Effector CD8-positive, alpha-beta T cell (primary cell): ENCODE results near the gene STIMATE.

Experiments used
- DNase-seq: peaks from one replicate; lab custom pipeline; 2025; lab: John Stamatoyannopoulos, UW

Gene STIMATE

DNA sequence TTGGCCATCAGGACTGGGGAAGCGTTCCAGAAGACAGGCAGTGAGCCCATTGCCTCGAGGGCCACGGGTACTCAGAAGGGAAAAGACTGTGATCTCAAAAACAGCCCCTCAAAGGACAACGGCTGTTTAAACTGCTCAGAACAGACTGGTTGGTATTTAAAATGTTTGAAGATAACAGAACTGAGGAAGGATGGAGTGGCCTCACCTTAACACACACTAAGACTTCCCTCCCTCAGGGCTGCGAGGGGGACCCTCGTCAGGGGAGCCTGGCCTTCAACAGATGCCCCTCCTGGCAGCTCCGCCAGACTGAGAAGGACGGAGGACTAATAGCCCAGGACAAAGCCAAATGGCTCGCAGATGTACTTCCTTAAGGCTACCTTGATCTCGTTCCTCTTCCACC is 2.6 kb downstream of the STIMATE start:
- DNase-seq, result no peak

DNA sequence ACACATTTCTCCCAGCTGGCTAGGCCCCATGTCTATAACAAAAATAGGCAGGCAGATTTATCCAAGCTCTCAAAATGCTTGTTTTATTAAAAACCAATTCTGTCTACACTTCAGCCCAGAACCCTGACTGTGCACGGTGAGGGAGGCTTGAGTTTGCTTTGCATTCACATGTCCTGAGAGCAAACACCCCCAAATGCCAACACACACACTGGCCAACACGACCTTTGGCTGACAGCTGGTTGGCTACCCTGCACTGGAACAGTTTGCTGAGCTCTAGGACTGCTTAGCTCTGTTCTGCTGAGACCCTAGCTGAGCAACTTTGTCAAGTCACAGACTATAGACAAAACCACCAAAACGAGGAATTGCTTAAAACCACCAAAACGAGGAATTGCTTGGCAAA is 3.6 kb downstream of the STIMATE start:
- no peak for DNase-seq

DNA sequence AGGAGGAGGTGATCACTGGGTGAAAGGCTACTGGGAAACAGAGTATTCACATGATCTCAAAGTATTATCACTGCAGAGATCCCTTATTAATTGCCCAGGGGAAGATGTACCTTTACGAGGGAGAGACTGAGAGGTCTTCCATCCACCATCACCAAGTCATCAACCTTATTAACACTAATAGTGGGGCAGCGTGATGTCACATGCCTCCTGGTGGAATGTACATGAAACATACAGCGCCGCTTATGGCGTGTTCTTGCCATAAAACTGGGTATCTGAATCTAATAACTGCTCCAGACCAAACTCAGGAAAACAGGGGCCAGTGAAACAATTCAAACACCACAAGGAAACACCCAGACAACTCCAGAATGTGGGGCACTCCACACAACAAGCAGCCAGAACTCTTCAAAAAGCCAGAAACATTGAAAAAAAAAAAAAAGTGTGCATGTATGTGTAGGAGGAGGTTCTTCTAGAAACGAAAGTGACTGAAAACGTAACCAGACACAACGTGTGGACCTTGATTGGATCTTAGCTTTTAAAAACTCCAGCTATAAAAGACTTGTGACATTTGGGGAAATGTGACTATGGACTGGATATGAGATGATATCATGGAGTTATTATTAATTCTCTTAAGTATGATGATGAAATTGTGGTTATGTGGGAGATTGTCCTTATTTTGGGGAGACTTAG is 4.6 kb downstream of the STIMATE start:
- no peak for DNase-seq

DNA sequence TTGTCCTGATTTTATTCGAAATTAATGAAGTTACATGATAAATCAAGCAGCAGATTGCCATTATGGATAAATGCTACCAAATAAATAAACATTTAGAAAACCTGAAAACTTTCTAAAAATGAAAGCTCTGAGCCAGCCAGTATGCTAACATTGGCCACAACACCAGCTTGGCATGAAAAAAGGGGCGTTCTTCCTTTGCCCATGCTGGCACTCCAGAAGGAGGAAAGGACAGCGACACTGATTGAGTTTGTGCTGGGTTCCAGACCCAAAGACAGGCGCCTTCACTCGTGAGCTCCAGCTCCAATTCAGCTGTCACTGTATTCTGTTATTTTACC is 5.1 kb downstream of the STIMATE start:
- DNase-seq, result no peak

DNA sequence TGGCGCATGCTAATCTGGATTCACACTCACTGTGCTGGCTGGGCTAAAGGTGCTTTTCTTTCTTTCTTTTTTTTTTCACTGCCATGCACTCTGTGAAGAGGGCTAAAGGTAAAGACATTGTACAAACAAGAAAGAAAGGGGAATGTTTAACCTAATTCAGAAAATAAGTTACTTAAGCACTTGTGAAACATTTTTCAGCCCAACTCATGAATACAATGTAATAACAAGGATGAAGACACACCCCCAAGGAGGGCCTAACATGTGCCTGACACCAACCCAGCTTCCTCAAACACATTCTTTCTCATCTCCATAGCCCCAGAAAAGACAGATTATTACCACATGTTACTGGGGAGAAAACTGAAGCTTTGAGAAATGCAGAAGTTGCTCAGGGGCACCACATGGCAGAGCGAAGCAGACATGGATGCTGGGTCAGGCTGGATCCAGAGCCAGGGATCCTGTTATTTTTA is 5.7 kb downstream of the STIMATE start:
- no peak for DNase-seq

DNA sequence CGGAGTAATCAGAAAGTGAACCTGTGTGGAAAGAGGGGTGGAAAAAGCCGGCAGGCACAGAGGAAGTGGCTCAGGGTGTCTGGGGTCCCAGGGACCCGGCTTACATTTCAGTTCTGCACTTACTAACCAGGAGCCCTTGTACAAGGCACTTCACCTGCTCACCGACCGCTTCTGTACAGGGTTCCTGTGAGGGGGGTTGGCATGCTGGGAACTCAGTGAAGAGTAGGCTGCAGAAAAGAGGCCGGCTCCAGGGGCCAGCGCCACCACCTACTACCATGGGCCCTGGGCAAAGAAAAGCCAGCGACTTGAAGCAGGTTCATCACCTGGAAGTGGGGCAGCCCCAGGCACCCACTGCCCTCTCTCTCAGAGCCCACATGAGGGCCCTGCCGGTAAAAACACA is 6.2 kb downstream of the STIMATE start:
- DNase-seq, result no peak

DNA sequence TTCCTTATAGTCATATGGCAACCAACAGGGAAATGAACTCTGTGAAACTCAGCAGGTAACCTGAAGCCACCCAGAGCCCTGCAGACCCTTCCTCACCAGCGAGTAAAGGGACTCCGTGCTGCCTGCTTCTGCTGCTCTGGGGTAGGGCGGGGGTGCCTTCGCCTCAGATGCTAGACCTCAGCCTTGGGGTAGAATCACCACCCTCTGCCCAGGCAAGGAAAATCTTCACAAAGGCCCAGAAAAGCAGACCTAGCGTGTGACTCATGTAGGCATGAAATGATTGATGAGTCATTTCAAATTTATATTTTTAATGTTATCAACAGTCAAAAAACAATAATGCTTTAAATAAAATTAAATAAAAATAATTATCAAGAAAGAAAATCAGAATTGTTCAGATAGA is 6.6 kb downstream of the STIMATE start:
- DNase-seq, result no peak

DNA sequence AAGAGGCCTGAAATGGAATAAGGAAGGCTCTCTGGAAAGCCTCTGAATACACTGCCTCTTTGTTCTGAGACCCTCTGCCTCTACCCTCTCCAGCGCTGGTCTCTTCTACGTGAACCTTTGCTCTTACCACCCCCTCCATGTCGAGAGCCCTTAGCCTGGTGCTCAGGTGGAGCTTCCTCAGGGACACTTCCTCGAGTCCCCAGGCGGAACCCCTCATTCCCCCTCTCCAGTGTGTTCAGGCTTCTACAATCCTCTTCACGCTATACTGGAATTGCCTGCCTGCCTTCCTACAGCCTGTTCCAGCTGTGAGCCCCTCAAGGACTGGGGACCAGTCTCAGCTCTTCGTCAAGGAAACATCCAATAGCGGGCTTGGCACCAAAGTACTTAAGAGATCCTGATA is 7.4 kb downstream of the STIMATE start:
- no peak for DNase-seq

DNA sequence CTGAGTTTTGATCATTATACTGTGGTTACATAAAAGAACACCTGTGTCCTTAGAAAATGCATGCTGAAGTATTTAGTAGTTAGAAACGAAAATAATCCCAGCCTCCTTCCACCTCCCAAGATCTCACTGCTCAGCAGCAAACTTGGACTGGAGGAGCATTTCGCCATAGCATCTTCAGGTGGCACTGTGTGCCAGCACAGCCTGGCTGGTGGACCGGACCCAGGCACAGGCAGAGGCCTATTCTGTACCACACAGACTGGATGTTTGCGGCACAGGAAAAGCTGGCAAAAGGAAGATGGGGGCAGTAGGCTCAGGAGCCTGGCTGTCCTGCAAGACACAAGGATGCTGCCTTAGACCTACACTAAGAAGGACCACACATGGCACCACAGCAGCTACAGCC is 10.2 kb downstream of the STIMATE start:
- DNase-seq, result no peak

DNA sequence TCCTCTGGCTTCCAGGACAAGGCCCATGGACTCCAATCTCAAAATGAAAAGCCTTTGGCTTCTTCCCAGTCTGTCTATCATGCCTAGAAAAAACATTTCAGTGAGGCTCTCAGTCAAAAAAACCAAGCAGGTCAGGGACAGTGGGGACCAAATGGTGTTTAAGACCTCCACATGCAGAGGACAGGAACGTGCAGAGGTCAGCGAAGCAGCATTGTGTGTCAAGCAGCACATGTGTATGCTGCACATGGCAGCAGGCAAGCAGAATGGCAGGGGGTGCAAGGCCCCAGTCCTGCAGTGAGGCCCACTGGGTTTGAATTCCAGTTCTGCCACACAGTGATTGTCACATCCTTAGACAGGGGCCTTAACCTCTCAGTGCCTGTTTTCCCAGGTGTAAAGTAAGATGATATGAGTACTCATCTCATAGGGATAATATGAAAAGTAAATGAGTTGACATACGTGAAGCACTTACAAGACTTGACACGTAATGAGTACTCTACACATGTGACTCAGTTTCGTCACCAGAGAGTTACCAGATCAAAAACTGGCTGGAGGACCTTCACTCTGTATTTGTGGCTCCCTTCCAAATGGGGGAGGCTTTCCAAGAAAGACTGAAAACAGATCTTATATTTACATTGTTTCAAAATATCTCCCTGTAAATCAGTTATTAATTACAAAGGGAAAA is 11.2 kb downstream of the STIMATE start:
- no peak for DNase-seq

DNA sequence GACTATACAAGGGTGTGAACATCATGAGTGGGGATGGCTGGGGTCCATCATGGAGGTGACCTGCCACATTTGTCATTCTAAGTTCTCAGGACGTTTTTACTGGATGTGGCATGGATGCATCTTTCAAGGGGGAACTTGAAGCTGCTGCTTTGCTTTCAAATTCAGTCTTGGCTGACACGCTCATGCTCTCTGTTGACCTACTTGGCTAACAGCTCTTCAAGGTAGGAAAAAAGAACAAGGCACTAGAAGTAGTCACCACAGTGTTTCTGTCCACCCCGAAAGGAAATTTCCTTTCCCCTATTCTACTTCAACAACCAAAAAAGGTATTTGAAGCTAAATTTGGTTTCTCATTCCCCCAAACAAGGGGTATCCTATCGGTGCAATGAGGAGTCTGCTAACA is 15.0 kb downstream of the STIMATE start:
- DNase-seq, result no peak

DNA sequence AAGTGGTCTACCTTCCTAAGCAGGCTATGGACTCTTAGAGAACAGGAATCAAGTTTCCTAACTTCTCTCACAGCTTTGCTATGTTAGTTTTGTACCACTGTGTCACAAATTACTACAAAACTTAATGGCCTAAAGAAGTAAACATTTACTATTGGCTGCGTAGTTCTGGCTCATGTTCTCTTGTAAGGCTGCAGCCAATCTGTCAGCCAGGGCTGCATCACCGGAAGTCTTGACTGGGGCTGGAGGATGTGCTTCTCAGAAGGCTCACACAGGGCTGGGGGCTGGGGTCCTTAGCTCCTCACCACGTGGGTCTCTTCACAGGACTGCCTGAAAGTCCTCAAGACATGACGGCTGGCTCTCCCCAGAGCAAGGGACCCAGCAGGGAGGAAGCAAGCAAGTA is 15.5 kb downstream of the STIMATE start:
- DNase-seq, result no peak

DNA sequence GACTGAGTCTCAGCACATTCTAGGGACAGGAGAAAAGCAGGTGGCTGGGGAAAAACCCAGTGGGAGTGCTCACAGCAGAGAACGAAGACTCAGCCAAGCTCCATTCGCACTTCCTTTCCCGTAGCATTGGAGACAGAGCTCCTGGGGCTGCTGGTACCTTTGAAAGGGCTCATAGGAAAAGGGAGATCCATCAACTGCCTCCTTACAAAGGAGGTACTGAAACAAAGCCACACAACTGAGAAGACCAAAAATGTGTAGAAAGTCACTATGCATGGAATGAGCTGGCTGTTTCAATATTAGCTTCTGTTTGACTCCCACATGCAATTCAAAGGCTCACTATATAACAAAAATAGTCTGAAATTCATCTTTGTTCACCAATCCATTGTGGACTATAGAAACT is 16.9 kb downstream of the STIMATE start:
- no peak for DNase-seq

DNA sequence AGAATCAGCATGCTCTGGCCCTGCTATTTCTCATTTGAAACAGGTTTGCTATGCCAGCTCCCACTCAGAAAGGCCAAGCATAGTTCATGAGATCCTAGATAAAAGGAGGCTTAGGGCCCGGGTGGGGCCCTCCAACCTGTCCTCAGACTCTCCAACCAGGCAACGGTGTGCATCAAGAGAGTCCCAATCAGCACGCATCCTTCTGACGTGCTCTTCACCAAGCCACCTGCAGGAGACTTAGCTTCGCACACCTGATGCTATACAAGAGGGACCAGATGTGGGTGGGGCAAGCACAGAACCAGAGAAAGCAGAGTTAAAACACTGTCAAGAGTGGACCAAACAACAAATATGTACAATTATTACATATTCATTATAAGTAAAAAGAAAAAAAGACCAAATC is 17.3 kb downstream of the STIMATE start:
- no peak for DNase-seq

DNA sequence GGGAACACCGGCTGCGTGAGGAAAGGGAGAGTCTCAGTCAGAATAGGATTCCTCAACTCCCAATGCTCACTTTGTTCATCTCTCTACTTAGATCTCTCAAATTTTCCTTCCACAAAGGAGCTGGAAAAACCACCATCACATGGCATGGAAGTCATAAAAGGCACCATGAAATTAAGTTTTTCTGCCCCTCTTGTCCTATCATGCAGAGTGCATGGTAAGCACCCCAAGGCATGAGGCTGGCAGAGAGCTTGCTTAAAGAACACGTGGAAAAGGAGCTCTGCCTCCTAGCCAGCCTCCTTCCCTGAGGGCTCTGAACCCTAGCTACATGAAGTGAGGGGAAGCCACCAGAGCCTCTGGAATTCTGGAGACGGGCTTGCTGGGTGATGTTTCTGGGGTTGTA is 17.8 kb downstream of the STIMATE start:
- DNase-seq, result no peak

DNA sequence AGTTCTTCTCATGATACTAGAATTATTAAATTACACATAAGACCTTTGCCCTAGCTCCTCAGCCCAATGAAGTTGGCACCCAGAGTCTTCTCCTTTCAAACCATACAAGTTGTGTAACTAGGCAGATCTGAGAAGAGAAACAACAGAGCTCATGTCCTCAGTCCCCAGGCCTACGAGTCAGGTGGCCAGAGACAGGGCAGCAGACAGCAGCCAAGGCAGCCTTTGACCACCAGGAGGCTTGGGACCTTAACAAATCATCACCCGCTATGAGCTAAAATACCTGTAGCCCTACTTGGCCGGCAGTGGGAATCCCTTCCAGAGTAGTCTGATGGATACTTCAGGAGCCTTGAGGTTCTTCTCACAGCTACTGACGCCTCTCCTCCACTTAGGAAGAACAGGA is 18.3 kb downstream of the STIMATE start:
- DNase-seq, result no peak

DNA sequence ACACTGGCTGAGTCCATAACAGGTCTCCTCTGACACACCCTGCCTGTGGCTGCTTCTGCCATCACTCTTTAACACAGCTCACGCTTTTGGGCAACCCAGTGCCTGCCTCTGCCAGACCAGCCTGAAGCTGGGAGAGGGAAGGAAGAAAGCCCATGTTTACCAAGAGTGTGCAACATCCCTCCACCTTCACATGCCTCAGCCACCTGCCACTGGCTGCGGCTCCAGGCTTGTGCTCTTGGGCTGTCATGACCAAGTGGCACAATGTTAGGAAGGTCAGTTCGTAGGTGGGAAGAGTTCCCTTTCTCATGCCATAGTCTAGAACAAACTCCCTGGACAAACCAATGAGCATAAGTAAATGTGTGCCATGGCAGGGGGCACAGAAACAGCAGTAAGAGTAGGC is 20.3 kb downstream of the STIMATE start:
- no peak for DNase-seq

DNA sequence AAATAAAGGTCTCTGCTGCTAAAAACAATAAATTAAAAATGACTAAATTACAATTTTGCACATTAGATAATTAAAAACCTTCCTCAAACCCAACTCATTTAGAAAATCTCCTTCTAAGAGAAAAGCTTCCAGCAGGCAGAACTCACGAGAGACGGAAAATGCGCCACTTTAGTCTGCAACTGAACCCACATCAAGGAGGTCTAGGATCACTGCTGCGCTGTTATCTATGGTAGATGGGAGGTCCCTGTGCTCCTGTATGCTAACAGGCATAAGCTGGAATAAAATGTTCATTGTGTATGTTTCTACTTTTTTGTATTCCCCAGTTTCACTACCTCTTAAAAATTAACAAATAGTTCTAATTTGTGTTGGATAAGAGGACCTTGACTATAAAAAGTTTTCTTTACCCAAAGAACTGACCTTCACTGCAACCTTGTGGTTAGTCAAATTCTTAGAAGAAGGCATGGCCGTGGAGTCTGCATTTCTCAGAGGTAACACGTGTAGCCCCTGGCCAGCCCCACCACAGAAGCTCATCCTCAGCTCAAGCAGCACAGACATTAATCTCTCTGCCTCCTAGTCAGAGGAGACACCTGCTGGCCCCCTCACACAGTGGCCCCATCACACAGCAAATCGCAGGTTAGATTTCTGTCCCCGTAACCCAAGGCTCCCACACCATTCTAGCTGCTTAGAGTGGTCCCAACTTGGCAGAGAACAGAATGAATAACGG is 22.3 kb downstream of the STIMATE start:
- no peak for DNase-seq

DNA sequence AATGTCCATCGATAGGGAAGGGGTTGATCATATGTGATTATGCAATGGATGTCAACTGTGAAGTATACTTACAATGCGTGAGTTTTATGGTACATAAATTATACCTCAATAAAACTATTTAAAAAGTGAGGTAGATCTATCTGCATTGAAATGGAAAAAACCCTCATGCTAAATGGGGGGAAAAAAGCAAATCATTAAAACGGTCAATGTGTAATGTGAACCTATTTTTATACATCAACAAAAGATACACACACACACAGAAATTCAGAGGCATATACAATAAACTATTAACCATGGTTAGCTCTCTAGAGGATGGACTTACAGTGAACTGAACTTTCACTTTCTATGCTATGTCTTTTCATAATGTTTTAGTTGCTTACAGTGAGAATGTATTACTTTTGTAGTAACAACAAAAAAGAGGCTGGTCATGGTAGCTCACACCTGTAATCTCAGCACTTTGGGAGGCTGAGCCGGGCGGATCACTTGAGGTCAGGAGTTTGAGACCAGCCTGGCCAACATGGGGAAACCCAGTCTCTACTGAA is 23.1 kb downstream of the STIMATE start:
- no peak for DNase-seq

DNA sequence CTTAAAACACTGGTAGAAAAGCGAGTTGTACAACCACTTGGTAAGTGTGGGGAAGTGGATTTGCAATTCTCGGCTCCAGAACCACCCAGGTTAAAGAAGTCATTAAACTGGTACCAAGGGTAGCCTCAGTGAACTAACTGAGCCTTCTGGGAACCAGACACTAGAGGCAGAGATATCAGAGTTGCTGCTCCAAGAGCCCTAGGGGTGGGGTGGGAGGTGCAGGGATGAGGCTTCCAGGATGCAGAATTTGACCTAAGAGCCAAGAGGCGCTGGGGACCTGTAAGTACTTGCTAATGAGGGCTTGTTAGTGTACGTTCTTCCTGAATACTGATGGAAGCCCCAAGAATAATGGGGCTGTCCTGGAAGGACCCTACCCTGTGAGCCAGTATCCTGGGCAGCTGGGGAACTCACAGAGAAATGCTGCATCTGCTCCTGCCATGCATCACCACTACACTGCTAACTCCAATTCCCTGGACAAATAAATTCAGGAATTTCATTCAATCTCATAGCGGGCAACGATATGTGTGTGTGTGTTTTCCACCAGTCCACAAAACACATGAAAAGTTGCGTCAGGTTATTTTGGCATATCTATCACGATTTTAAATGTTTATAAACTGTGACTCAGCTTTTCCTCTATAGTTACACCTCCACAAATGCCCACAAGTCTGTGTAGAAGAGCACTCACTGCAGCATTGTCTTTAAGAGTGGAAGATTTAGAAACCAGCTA is 23.8 kb downstream of the STIMATE start:
- no peak for DNase-seq

DNA sequence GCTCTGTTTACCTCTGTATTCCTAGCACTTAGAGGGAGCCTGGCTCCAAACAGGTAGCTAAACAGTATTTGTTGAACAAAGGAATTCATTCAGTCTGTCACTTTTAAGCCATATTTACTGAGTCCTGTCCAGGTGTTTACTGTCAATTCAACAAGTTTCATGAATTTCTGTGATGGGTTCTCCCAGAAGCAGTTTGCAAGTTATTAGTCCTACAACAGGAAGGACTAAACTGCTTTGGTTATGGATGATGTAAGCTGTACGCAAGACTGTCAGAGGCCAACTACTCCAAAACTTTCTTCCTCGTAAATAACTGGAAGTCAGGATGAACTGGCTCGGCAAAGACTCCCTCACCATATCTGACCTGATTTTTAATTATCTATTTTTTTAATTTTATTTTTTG is 25.1 kb downstream of the STIMATE start:
- no peak for DNase-seq

DNA sequence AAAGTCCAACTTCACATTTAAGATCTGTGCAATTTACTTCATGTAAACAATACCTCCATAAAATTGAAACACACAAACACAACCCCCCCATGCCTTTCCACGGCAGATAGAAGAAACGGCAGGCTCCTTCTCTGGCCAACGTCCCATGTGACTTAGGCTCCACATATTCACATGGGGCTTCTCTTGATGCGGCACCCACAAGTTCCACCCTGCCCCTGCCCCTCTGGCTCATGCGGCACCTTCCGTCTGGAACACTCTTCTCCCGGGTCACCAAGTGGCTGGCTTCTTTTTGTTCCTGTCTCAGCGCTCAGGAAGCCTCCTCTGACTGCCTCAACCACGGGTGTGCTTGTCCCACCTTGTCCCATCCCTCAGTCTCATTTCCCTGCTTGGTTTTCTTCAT is 25.6 kb downstream of the STIMATE start:
- no peak for DNase-seq
